Activated T-cell treated with anti-CD3 and anti-CD28 coated beads, Interleukin-2, amount 50 U/mL, for 1 hour (primary cell): Measurements from ENCODE around the gene ZC2HC1B.
A peak's percentile ranks its signal among the peaks of the same experiment; 100 is the strongest.
"Not testable (repeated sequence)": the region's sequence is repeated elsewhere in the genome, so short reads cannot be mapped to it uniquely, and the experiment has no call there.

Experiments
- DNase-seq: peaks from one replicate; pipeline ENCODE4 v3.0.0-alpha.2; 2020

Gene ZC2HC1B

GRCh38 chr6:143864234-143864633, at the start of gene ZC2HC1B:
ZC2HC1B (plus strand) TSS chr6:143864474; CDS start chr6:143864540, 66 bp downstream.
- DNase-seq = no peak

GRCh38 chr6:143817621-143818020, 46.7 kb upstream of the ZC2HC1B start:
- no peak for DNase-seq

- DNase-seq = no peak
Measured at GRCh38 chr6:143821359-143821758, 42.9 kb upstream of the ZC2HC1B start.

GRCh38 chr6:143822584-143823024, 41.7 kb upstream of the ZC2HC1B start:
- no peak for DNase-seq

GRCh38 chr6:143823548-143823947, 40.7 kb upstream of the ZC2HC1B start:
- DNase-seq = no peak

GRCh38 chr6:143828572-143828971, 35.7 kb upstream of the ZC2HC1B start:
- no peak for DNase-seq

GRCh38 chr6:143836150-143836549, 28.1 kb upstream of the ZC2HC1B start:
- no peak for DNase-seq

GRCh38 chr6:143838395-143838794, 25.9 kb upstream of the ZC2HC1B start:
- no peak for DNase-seq

GRCh38 chr6:143839196-143839595, 25.1 kb upstream of the ZC2HC1B start:
- no peak for DNase-seq

GRCh38 chr6:143840595-143841265, 23.5 kb upstream of the ZC2HC1B start:
- DNase-seq = no peak

GRCh38 chr6:143842461-143842901, 21.8 kb upstream of the ZC2HC1B start:
- DNase-seq = no peak

- peak; percentile 91 for DNase-seq
Measured at GRCh38 chr6:143842902-143843676, 21.2 kb upstream of the ZC2HC1B start, which contains the start of gene LTV1. LTV1 (plus strand) TSS chr6:143843338; CDS start chr6:143843478, 140 bp downstream.

- no peak for DNase-seq
Measured at GRCh38 chr6:143843677-143843999, 20.6 kb upstream of the ZC2HC1B start.

GRCh38 chr6:143844006-143844405, 20.3 kb upstream of the ZC2HC1B start:
- DNase-seq = no peak

GRCh38 chr6:143845033-143845432, 19.2 kb upstream of the ZC2HC1B start:
- DNase-seq = no peak

- DNase-seq = not testable (repeated sequence)
Measured at GRCh38 chr6:143851706-143852105, 12.6 kb upstream of the ZC2HC1B start.

- DNase-seq = not testable (repeated sequence)
Measured at GRCh38 chr6:143855057-143855456, 9.2 kb upstream of the ZC2HC1B start.

GRCh38 chr6:143856762-143857161, 7.5 kb upstream of the ZC2HC1B start:
- not testable (repeated sequence) for DNase-seq

GRCh38 chr6:143857651-143858050, 6.6 kb upstream of the ZC2HC1B start:
- no peak for DNase-seq

GRCh38 chr6:143859891-143860660, 4.2 kb upstream of the ZC2HC1B start:
- DNase-seq = no peak

- DNase-seq = no peak
Measured at GRCh38 chr6:143863771-143864170, 503 bp upstream of the ZC2HC1B start.

- no peak for DNase-seq
Measured at GRCh38 chr6:143867236-143867635, 3.0 kb downstream of the ZC2HC1B start.

GRCh38 chr6:143868808-143869207, 4.5 kb downstream of the ZC2HC1B start:
- DNase-seq = not testable (repeated sequence)
